Immature natural killer cell (primary cell): ENCODE measurements around the gene VSTM4. TPM values are rescaled to one million over a fixed set of nuclear protein-coding genes. Genes with fewer than 3 reads are reported as not detected.

Experiments
- DNase-seq, 3 donors: peaks; one replicate each; pipeline ENCODE4 v3.0.0; 2022; ENCODE audit warnings: mixed read lengths in 1 of 3
- H3K27ac Mint-ChIP-seq, 6 donors: one replicate each; pipeline ENCODE4 v1.8.0; 2020; ENCODE audit warnings: mixed read lengths in 6 of 6, mild to moderate bottlenecking in 5 of 6, inconsistent platforms in 4 of 6, moderate library complexity in 3 of 6
- H3K27me3 Mint-ChIP-seq, 3 donors: one replicate each; pipeline ENCODE4 v1.8.0; 2020 to 2021; ENCODE audit warnings: low read depth in 3 of 3, mild to moderate bottlenecking in 3 of 3, mixed read lengths in 3 of 3, moderate library complexity in 3 of 3, inconsistent platforms in 1 of 3
- H3K36me3 Mint-ChIP-seq, 3 donors: one replicate each; pipeline ENCODE4 v1.8.0; 2020; ENCODE audit warnings: mixed read lengths in 3 of 3, inconsistent platforms in 2 of 3, mild to moderate bottlenecking in 2 of 3
- H3K4me1 Mint-ChIP-seq, 2 donors: one replicate each; pipeline ENCODE4 v1.8.0; 2020; ENCODE audit warnings: inconsistent platforms in 2 of 2, mild to moderate bottlenecking in 2 of 2, mixed read lengths in 2 of 2, moderate library complexity in 1 of 2
- H3K4me3 Mint-ChIP-seq, 5 donors: one replicate each; pipeline ENCODE4 v1.8.0; 2020; ENCODE audit warnings: mild to moderate bottlenecking in 5 of 5, mixed read lengths in 5 of 5, inconsistent platforms in 3 of 5, moderate library complexity in 3 of 5
- H3K9me3 Mint-ChIP-seq, 6 donors: one replicate each; pipeline ENCODE4 v1.8.0; 2020; ENCODE audit warnings: mild to moderate bottlenecking in 6 of 6, mixed read lengths in 6 of 6, inconsistent platforms in 4 of 6, moderate library complexity in 3 of 6
- polyA plus RNA-seq, 3 donors: library from polyadenylated mRNA; unstranded; fragments of 300-500 nt; fragmentation: Illumina TruSeq; gene quantifications; one replicate each; pipeline ENCODE4 v1.2.3, GENCODE V29; 2021

VSTM4 gene
- polyA plus RNA-seq, 3 donors from 2014 or later: 0.03 to 0.12 TPM; not detected in 1

GRCh38 chr10:49139028-49139845 is 23.9 kb upstream of the VSTM4 start:
- H3K4me1 Mint-ChIP-seq: peaks cover 28 to 33% of the 10 kb centered on the region in 2 donors
- H3K4me3 Mint-ChIP-seq: no peak overlapping the region
- H3K36me3 Mint-ChIP-seq: no peaks in the 10 kb centered on the region
- H3K27me3 Mint-ChIP-seq: peaks cover 0 to 5% (median 3%) of the 10 kb centered on the region in 3 donors
- H3K9me3 Mint-ChIP-seq: no peaks in the 10 kb centered on the region
- peak overlapping the region in 1 of 6 donors; percentile 31 for H3K27ac Mint-ChIP-seq
- DNase-seq: no peak

GRCh38 chr10:49138361-49138891 is 23.1 kb upstream of the VSTM4 start:
- Mint-ChIP-seq H3K27me3 (peaks cover 0 to 5% (median 3%) of the 10 kb centered on the region in 3 donors), H3K4me1 (peaks cover 32 to 36% of the 10 kb centered on the region in 2 donors), H3K36me3 (no peaks in the 10 kb centered on the region), H3K27ac (peak overlapping the region in 2 of 6 donors; percentile 31), H3K9me3 (no peaks in the 10 kb centered on the region), H3K4me3 (no peak overlapping the region)
- DNase-seq: no peak

- Mint-ChIP-seq H3K4me1 (peaks cover 32 to 36% of the 10 kb centered on the region in 2 donors), H3K27me3 (peaks cover 0 to 5% (median 0%) of the 10 kb centered on the region in 3 donors), H3K27ac (no peak overlapping the region), H3K36me3 (no peaks in the 10 kb centered on the region), H3K9me3 (no peaks in the 10 kb centered on the region), H3K4me3 (no peak overlapping the region)
- no peak for DNase-seq
These were observed 21.2 kb upstream of the VSTM4 start for GRCh38 chr10:49136525-49136924.

- peak overlapping the region; percentile 29 to 73 (median 67) for H3K4me3 Mint-ChIP-seq
- H3K4me1 Mint-ChIP-seq: peaks cover 32 to 36% of the 10 kb centered on the region in 2 donors
- no peaks in the 10 kb centered on the region for H3K9me3 Mint-ChIP-seq
- H3K36me3 Mint-ChIP-seq: no peaks in the 10 kb centered on the region
- DNase-seq: peak; percentile 28 to 48 (median 35)
- H3K27ac Mint-ChIP-seq: peak overlapping the region; percentile 54 to 83 (median 71)
- peaks cover 0 to 3% (median 2%) of the 10 kb centered on the region in 3 donors for H3K27me3 Mint-ChIP-seq
These were observed 20.4 kb upstream of the VSTM4 start for GRCh38 chr10:49135575-49136313.

- DNase-seq: no peak
- H3K4me3 Mint-ChIP-seq: peak overlapping the region in 4 of 5 donors; percentile 28 to 47 (median 44)
- H3K27ac Mint-ChIP-seq: peak overlapping the region in 5 of 6 donors; percentile 36 to 77 (median 56)
- H3K9me3 Mint-ChIP-seq: peaks cover 0 to 2% (median 0%) of the 10 kb centered on the region in 6 donors
- H3K4me1 Mint-ChIP-seq: peaks cover 32 to 36% of the 10 kb centered on the region in 2 donors
- no peaks in the 10 kb centered on the region for H3K36me3 Mint-ChIP-seq
- peaks cover 0 to 3% (median 2%) of the 10 kb centered on the region in 3 donors for H3K27me3 Mint-ChIP-seq
These were observed 19.0 kb upstream of the VSTM4 start for GRCh38 chr10:49134327-49134726.

- peaks cover 0 to 3% (median 2%) of the 10 kb centered on the region in 3 donors for H3K27me3 Mint-ChIP-seq
- H3K27ac Mint-ChIP-seq: peak within 1 kb of the TSS in 5 of 6 donors; percentile 36 to 77 (median 56)
These were observed 18.5 kb upstream of the VSTM4 start, which contains the start of gene FAM170B for GRCh38 chr10:49133706-49134248. Gene FAM170B (minus strand): TSS chr10:49134021. CDS start chr10:49133918, 103 bp downstream.

GRCh38 chr10:49132362-49132737 is 17.0 kb upstream of the VSTM4 start:
- Mint-ChIP-seq H3K36me3 (no peaks in the 10 kb centered on the region), H3K27ac (no peak overlapping the region), H3K27me3 (peaks cover 1 to 7% (median 7%) of the 10 kb centered on the region in 3 donors), H3K4me1 (peaks cover 32 to 34% of the 10 kb centered on the region in 2 donors), H3K9me3 (peaks cover 0 to 8% (median 0%) of the 10 kb centered on the region in 6 donors), H3K4me3 (no peak overlapping the region)
- DNase-seq: no peak

More at GRCh38 chr10:49133706-49134248, 18.5 kb upstream of the VSTM4 start, which contains the start of gene FAM170B:
- H3K9me3 Mint-ChIP-seq: peaks cover 0 to 6% (median 0%) of the 10 kb centered on the region in 6 donors
- peaks cover 32 to 36% of the 10 kb centered on the region in 2 donors for H3K4me1 Mint-ChIP-seq
- H3K4me3 Mint-ChIP-seq: peak within 1 kb of the TSS; percentile 28 to 47 (median 43)
- no peak for DNase-seq
- no peaks in the 10 kb centered on the region for H3K36me3 Mint-ChIP-seq

DNA sequence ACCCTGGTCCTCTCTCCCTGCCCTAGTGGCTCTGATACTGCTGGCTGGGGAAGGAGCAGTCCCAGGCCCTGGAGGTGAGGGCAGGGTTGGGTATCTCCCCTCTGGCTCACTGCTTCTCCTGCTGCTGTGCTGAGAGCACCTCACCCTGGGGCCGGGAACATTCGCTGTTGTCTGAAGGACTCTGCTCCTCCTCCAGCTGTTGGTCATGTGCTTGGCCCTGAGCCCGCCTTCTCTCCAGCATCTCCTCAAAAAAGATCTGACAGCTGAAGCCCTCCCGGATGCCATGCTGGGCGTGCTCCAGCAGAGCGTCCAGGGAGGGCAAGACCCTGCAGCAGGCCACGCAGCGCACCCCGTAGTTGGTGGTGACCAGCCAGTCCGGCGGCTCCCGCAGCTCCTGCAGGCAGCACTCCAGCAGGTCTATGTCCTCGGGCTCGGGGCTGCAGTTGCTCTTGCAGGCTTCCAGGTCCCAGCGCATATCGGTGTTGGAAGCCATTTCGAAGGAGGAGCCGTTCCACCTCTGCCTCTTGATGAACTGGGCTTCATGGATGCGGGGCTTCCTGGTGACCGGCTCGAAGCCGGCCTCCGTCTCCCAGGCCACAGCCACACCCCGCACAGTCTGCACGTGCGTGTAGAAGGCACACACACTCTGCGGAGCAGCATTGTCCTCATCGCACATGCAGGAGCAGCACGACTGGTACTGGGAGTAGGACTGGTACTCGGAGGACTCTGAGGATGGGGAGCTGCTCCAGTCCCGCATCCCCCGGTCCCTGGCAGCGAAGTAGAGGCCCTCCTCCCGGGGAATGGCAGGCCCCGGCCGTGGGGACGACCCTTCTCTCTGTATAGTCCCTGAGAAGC is 16.4 kb upstream of the VSTM4 start:
- Mint-ChIP-seq H3K27me3 (peaks cover 1 to 7% (median 7%) of the 10 kb centered on the region in 3 donors), H3K4me1 (peaks cover 27 to 28% of the 10 kb centered on the region in 2 donors), H3K4me3 (no peak overlapping the region), H3K27ac (no peak overlapping the region), H3K36me3 (no peaks in the 10 kb centered on the region), H3K9me3 (peaks cover 0 to 8% (median 0%) of the 10 kb centered on the region in 6 donors)
- no peak for DNase-seq

GRCh38 chr10:49129376-49129775 is 14.1 kb upstream of the VSTM4 start:
- no peaks in the 10 kb centered on the region for H3K36me3 Mint-ChIP-seq
- H3K4me1 Mint-ChIP-seq: peaks cover 4 to 6% of the 10 kb centered on the region in 2 donors
- DNase-seq: no peak
- no peak overlapping the region for H3K27ac Mint-ChIP-seq
- peaks cover 0 to 8% (median 0%) of the 10 kb centered on the region in 6 donors for H3K9me3 Mint-ChIP-seq
- H3K4me3 Mint-ChIP-seq: no peak overlapping the region
- H3K27me3 Mint-ChIP-seq: peaks cover 1 to 7% (median 5%) of the 10 kb centered on the region in 3 donors

- Mint-ChIP-seq H3K4me3 (no peak overlapping the region), H3K27me3 (peaks cover 1 to 7% (median 5%) of the 10 kb centered on the region in 3 donors), H3K9me3 (peaks cover 0 to 8% (median 0%) of the 10 kb centered on the region in 6 donors), H3K27ac (no peak overlapping the region), H3K36me3 (no peaks in the 10 kb centered on the region), H3K4me1 (peaks cover 0 to under 1% of the 10 kb centered on the region in 2 donors)
- DNase-seq: no peak
These were observed 13.5 kb upstream of the VSTM4 start for GRCh38 chr10:49128854-49129253.

DNA sequence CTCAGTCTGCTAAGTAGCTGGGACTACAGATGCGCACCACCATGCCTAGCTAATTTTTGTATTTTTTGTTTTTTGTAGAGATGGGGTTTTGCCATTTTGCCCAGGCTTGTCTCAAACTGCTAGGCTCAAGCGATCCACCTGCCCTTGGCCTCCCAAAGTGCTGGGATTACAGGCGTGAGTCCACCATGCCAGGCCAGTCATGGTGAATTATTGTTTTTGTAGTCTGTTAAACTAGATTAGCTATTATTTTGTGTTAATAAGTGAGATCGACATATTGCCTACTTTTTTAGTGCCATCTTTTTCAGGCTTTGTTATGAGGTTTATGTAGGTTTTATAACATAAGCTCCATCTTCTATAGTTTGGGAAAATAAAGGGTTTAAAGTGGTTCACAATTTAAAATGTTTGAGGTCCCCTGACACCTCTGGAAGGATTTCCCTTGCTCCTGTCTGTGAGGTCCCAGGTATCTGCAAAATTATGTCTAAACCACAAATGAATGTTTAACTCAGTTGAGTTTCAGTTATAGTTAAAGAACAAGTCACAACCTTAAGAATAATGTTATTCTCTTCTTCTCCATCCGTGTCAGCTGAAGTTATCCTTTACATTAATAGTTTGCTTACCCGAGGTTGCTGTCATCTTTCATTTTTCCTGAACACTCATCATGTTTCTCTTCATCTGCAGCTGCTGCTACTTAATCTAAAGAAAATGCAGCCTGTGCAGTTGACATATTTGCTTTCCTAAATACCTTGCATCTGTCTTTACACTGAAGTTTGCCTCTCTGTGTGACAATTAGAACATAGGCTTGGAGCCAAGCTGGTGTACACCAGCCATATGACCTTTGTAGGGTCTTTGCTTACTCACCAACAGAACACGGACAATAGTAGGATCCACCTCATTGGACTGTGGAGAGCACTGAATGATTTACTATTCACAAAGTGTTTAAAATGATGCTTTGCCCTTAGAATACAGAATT is 8.9 kb upstream of the VSTM4 start:
- Mint-ChIP-seq H3K4me3 (no peak overlapping the region), H3K27ac (no peak overlapping the region), H3K27me3 (peaks cover 6 to 9% (median 7%) of the 10 kb centered on the region in 3 donors), H3K36me3 (no peaks in the 10 kb centered on the region), H3K4me1 (no peaks in the 10 kb centered on the region), H3K9me3 (peaks cover 0 to 6% (median 0%) of the 10 kb centered on the region in 6 donors)
- DNase-seq: no peak

- H3K27ac Mint-ChIP-seq: no peak overlapping the region
These were observed 5.6 kb upstream of the VSTM4 start for GRCh38 chr10:49120911-49121310.

More at GRCh38 chr10:49120911-49121310, 5.6 kb upstream of the VSTM4 start:
- Mint-ChIP-seq H3K4me1 (peaks cover 0 to 1% of the 10 kb centered on the region in 2 donors), H3K36me3 (no peaks in the 10 kb centered on the region), H3K27me3 (peaks cover 4 to 14% (median 9%) of the 10 kb centered on the region in 3 donors), H3K4me3 (no peak overlapping the region), H3K9me3 (no peaks in the 10 kb centered on the region)
- DNase-seq: no peak
